Bronchial epithelial cell (primary cell): ENCODE measurements around the gene NDUFAF2. TPM values are rescaled to one million over a fixed set of nuclear protein-coding genes. Genes with fewer than 3 reads are reported as not detected.

Experiments used
- DNase-seq: peaks from one replicate; pipeline ENCODE4 v3.0.0-alpha.2; 2010; ENCODE audit warnings: low read depth
- FAIRE-seq: peaks from 2 replicates; lab custom pipeline; 2011; peaks lifted over from hg19 to GRCh38; lab: Jason Lieb, UNC
- H3K27me3 ChIP-seq: 2 replicates; pipeline ENCODE4 v1.5.1; 2011; ENCODE audit warnings: low read length; ENCODE audit not compliant: control insufficient read depth, insufficient read depth
- H3K36me3 ChIP-seq: 2 replicates; pipeline ENCODE4 v1.5.1; 2011; ENCODE audit warnings: low read length; ENCODE audit not compliant: control insufficient read depth, insufficient read depth
- H3K4me3 ChIP-seq: 2 replicates; pipeline ENCODE4 v1.5.1; 2011; ENCODE audit warnings: mild to moderate bottlenecking, low read depth, low read length, control low read depth
- total RNA-seq: library from RNA; depleted of rRNA; stranded (reverse); fragments of >200 nt; gene quantifications from 2 replicates; pipeline ENCODE4 v1.2.1, GENCODE V29; 2014
- TF ChIP-seq, protein P1 (sequence below): IDR thresholded peaks from 2 replicates; pipeline ENCODE4 v1.5.1; 2011; ENCODE audit warnings: mild to moderate bottlenecking, moderate library complexity, low read length, control low read depth, inconsistent platforms; ENCODE audit not compliant: insufficient read depth, severe bottlenecking

Gene NDUFAF2
- total RNA-seq, 1 donor from 2014 or later: 40.5 TPM

DNA sequence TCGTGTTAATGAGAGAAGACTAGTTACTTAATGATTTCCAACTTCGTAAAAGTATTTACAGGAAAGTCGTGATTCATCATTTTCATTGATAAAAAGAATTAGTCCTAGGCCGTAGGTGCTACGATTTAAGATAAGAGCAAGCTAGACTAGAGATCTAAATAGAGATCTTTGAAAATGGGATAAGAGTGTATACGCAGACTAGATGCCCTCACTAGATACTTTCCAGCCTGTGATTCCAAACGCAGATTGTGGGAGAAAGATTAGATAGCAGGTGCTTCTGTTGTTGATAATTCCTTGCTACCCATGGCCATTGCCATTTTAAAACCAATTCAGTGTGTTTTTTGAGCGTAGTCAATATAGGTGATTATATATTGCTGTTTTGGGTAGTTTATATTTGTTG, 223.9 kb downstream of the NDUFAF2 start:
- TF ChIP-seq, protein P1, sequence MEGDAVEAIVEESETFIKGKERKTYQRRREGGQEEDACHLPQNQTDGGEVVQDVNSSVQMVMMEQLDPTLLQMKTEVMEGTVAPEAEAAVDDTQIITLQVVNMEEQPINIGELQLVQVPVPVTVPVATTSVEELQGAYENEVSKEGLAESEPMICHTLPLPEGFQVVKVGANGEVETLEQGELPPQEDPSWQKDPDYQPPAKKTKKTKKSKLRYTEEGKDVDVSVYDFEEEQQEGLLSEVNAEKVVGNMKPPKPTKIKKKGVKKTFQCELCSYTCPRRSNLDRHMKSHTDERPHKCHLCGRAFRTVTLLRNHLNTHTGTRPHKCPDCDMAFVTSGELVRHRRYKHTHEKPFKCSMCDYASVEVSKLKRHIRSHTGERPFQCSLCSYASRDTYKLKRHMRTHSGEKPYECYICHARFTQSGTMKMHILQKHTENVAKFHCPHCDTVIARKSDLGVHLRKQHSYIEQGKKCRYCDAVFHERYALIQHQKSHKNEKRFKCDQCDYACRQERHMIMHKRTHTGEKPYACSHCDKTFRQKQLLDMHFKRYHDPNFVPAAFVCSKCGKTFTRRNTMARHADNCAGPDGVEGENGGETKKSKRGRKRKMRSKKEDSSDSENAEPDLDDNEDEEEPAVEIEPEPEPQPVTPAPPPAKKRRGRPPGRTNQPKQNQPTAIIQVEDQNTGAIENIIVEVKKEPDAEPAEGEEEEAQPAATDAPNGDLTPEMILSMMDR: no peak
- FAIRE-seq: no peak
- DNase-seq: no peak
- no peak overlapping the region for H3K4me3 ChIP-seq
- H3K27me3 ChIP-seq: no peaks in the 10 kb centered on the region
- no peaks in the 10 kb centered on the region for H3K36me3 ChIP-seq

DNA sequence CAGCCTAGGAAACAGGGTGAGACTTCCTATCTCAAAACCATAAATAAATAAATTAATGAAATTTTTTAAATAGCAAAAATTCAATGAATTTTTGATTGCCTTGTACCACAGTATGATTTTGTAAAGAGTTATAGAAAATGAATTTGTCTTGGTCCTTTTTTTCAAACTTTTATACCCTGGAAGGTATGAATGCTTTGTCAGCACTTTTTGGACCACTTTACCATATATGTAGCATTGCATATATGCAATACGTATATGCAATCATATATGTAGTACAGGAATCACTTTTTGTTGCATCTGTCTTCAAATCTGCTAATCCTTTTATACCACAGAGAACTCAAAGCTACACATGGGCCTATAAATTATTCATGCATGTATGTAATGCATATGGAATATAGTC, 226.5 kb downstream of the NDUFAF2 start:
- TF ChIP-seq, protein P1: no peak
- Histone ChIP-seq H3K4me3 (no peak overlapping the region), H3K27me3 (no peaks in the 10 kb centered on the region), H3K36me3 (no peaks in the 10 kb centered on the region)
- FAIRE-seq (no peak), DNase-seq (no peak)

DNA sequence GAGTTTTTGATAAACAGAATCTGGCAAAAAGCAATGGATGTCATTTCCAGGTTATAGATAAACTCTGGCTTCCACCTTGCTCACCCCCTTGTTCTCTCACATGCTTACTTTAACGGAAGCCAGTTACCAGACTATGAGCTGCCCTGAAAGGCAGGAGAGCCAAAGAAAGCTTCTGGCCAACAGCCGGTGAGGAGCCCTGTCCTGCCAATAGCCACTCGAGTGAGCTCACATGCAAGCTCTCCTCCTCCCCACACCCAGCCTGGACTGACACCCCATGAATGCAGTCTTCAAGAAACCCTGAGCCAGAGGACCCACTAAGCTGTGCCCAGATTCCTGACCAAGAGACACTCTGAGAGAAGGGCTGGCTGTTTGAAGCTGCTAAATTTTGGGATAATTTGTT, 231.6 kb downstream of the NDUFAF2 start:
- TF ChIP-seq, protein P1: no peak
- Histone ChIP-seq H3K27me3 (no peaks in the 10 kb centered on the region), H3K4me3 (no peak overlapping the region), H3K36me3 (no peaks in the 10 kb centered on the region)
- DNase-seq: no peak
- peak; percentile 55 for FAIRE-seq

DNA sequence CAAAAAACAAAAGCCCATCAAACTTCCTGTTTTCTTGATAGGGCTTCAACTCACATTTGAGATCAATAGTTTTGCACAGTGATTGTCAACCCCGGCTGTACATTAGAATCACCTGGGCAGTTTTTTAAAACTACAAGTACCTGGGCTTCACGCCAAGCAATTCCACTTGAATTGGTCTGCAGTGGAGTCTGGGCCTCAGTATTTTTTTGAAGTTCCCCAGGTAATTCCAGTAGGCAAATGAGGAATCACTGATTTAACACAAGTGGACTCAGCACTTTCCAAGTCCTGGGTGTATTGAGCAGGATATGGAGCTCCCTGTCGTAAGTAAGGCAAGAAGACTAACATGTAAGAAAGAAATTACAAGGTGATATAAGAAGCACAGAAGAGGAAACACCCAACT, 232.1 kb downstream of the NDUFAF2 start:
- TF ChIP-seq, protein P1: no peak
- H3K4me3 ChIP-seq: no peak overlapping the region
- FAIRE-seq (no peak), DNase-seq (no peak)
- H3K27me3 ChIP-seq: no peaks in the 10 kb centered on the region
- no peaks in the 10 kb centered on the region for H3K36me3 ChIP-seq

DNA sequence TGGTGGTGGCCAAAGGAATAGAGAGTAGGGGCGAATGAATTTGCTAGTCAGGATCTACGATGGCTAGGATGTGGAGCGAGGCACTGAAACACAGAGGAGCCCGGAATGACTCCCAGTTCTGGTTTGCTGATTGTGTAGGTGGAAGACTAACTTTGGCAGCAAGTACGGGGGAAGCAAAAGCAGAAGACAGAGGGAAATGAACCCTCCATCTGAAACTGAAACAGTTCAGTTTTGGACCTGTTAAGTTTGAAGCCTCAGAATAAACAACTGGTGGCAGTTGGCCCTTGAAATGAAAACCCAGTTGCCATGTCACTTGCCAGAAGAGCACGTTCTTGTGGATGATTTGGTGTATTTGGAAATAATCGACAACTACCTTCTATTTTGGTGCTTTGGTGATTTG, 232.7 kb downstream of the NDUFAF2 start:
- TF ChIP-seq, protein P1: no peak
- no peak for FAIRE-seq

DNA sequence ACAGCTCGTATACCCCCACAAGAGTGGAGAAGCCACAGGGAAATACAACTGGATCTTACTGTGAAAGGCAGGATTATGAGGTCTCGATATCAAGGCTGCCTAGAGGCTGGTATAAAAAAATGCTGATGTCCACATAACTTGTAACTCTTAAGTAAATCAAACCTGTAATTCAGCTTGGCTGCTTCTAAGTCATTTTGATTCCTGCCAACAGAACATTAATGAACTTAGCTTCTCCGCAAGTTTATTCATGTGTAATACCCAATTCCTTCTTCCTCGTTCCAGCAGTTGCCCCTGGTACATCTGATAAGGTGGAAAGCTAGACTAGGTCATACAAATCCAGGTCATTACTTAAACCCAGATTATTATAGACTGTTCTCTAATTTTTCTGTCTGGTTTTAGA, 233.7 kb downstream of the NDUFAF2 start:
- FAIRE-seq (no peak), DNase-seq (peak; percentile 60)
- Histone ChIP-seq H3K36me3 (no peaks in the 10 kb centered on the region), H3K4me3 (no peak overlapping the region), H3K27me3 (no peaks in the 10 kb centered on the region)
- TF ChIP-seq, protein P1: no peak

More for the DNA sequence above, 232.7 kb downstream of the NDUFAF2 start:
- Histone ChIP-seq H3K4me3 (no peak overlapping the region), H3K36me3 (no peaks in the 10 kb centered on the region), H3K27me3 (no peaks in the 10 kb centered on the region)
- no peak for DNase-seq
